ENCODE measurements around the gene ARHGAP26.
A peak's percentile ranks its signal among the peaks of the same experiment; 100 is the strongest.

ARHGAP26 gene

DNA sequence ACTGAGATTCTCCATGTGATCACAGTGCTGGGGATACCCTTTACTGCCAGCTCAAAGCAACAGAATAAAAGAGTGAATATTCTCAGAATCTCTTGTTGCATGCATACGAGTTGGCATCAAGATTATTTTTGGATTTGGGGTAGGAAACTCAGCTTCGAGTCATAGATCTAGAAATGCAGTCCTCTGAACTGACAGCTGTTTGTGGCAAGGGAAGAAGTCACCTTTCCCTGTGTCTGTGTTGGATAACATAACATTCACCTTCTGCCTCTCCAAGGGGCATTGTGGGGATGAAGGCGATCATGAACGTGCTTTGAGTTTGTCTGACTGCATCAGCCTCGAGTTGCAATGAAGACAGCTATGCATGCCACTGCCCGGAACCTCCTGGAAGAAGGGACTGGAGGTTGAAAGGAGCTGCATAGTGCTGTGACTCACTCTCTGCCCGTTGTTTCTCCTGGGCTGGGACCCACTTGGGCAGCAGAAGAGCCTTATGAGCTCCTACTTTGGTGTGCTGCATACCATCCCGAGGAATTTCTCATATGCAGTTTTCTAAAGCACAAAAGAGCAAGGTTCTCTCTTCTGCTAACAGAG is 231.7 kb downstream of the ARHGAP26 start:
- DNase-seq: peak; percentile 24 to 37

DNA sequence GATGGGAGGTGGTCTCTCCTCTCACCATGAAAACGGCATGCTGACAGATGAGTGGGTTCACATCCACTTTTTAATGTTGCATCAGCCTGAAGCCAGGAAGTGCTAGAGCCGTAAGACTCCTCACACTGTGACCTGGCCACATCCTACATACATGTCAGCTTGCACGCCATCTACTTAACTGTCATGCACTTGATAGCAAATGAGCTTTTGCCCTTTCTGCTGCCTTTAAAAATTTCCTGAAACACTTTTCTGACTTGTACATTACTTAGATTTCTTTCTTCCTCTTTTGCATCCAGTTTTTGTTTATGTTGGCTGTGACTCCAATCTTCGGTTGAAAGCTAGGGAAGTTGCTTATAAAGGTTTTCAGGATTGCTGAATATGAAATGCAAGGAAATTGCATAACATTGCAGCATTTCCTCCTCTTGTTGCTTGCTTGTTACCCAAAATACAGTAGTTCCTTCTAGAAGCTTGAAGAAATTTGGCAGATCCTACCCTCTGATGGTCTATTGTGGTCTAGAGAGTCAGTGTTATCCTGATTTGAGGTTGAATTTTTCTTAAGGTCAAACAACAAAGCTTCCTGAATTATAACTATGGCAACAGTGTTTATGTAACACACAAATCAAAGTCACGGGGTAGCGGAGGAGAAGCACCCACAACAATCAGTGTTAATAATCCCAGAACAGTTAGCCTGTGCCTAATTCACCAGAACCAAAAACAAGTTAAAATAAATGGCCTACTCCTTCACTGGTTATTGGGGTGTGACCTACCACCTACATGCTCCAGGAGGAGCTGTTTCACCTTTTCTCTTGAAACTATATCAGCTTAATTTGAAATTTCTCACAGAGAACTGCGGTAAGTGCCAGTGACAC is 232.5 kb downstream of the ARHGAP26 start:
- DNase-seq: peak; percentile 45 to 58

GRCh38 chr5:143003328-143003636 is 233.1 kb downstream of the ARHGAP26 start:
- DNase-seq: no peak

GRCh38 chr5:143004361-143005145 is 234.4 kb downstream of the ARHGAP26 start:
- no peak for DNase-seq

DNA sequence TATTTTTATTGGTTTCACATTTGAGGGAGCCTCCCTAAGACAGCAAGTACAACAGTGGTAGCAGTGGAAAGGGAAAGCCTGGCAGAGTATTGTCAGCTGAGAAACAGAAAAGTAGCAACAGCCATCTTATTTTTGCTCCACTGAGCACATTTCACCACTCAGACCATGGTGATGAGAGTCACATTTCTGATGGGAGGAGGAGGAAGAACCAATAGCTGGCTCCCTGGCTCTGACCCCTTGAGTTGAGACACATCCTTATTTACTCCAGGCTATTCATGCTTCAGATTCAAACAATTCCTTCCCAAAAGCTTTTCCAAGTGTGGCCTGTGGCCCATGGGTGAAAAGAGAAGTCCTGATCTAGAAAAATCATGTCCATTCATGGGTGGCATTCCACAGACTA is 236.3 kb downstream of the ARHGAP26 start:
- DNase-seq: no peak

DNA sequence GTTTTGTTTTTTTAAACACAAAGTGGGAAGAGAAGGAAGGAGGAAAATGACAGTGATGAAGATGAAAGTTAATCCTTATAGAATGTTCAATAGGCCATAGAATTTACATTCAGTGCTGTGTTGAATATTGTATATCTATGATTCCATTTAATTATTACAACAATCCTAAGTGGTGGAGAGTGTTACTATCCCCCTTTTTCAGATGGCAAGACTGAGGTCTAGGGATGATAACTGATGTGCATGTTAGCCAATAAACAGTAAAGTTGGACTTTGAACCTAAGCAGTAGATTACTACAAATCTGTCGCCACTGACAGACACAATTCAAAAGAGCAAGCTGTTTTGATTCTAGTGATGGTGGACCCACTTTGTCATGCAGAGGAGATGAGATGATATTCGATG is 237.9 kb downstream of the ARHGAP26 start:
- no peak for DNase-seq

GRCh38 chr5:143008809-143009521 is 238.8 kb downstream of the ARHGAP26 start:
- peak; percentile 65 to 77 for DNase-seq

DNA sequence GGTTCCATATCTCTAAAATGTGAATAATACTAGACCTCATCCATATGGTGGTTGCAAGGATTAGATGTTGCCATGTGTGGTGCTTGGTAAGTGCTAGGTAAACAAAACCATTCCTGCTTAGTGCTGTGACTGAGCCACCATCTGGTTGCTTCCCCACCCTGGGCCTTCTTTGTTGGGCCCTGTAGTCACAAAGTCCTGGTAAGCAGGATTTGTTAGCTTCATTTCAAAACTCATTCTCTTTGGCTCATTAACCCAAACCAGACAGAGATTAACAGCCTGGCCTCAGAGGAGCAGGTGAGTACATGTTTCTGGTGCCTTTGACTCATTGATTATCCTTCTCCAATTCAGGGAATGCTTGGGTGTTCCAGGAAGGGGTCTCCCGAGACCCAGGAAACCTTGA is 240.2 kb downstream of the ARHGAP26 start:
- DNase-seq: no peak

DNA sequence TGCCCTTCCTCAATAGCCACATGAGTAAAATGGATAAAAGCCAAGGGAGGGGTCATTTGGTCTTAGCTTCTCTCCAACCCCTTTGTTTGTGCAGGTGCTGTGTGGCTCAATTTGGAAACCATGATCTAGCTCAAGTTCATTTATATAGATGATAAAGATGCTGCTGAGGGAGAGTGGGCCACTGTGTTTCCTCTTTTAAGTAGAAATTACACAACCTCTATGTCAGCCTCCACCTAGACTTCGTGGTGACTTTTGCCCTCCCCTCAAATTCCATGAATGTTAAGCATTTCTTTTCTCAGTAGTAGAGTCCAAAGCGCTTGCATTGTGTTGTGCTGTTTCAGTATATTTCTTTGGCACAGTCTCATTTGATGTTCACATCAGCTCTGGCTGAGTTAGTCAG is 241.4 kb downstream of the ARHGAP26 start:
- no peak for DNase-seq

- no peak for DNase-seq
Measured at GRCh38 chr5:143013176-143013891, 243.2 kb downstream of the ARHGAP26 start.

- peak; percentile 41 to 55 for DNase-seq
Measured at GRCh38 chr5:143014017-143014651, 244.0 kb downstream of the ARHGAP26 start.

GRCh38 chr5:143016777-143017516 is 246.8 kb downstream of the ARHGAP26 start:
- peak; percentile 47 to 59 for DNase-seq

GRCh38 chr5:143017541-143017940 is 247.4 kb downstream of the ARHGAP26 start:
- no peak for DNase-seq

- DNase-seq: no peak
Measured at GRCh38 chr5:143017992-143018391, 247.8 kb downstream of the ARHGAP26 start.

GRCh38 chr5:143019157-143019556 is 249.0 kb downstream of the ARHGAP26 start:
- DNase-seq: no peak

GRCh38 chr5:143019614-143020515 is 249.7 kb downstream of the ARHGAP26 start:
- no peak for DNase-seq

GRCh38 chr5:143021595-143021994 is 251.4 kb downstream of the ARHGAP26 start:
- DNase-seq: no peak

DNA sequence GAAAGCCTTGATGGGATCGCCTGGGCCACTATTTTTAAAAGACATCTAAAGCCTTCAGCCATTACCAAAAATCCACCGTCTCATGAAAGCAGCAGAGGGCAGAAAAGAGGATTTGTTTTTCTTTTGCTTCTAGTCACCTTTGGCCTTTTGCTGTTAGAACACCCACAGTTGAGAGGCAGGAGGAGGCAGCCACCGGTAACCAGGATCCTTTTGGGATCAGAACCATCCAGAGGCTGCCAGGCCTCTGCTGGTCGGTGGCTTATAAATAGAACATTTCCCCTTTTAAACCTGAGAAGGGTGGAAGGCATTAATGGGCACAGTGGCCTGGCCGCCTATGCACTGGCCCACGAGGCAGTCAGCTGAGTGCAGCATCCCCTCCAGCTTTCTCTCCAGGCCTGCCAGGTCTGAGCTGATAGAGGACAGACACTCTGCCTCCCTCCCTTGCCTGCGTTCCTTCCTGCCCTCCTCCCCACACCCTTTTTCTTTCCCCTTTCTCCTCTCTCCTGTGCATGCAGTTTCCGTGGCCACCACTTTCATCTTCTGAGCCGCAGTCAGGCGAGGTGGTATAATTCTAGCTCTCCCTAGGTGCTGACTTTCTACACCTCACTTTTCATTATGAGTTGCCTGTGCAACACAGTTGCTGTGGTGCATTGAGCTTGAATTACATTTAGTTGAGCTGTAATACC is 253.4 kb downstream of the ARHGAP26 start:
- DNase-seq: peak; percentile 32 to 42

DNA sequence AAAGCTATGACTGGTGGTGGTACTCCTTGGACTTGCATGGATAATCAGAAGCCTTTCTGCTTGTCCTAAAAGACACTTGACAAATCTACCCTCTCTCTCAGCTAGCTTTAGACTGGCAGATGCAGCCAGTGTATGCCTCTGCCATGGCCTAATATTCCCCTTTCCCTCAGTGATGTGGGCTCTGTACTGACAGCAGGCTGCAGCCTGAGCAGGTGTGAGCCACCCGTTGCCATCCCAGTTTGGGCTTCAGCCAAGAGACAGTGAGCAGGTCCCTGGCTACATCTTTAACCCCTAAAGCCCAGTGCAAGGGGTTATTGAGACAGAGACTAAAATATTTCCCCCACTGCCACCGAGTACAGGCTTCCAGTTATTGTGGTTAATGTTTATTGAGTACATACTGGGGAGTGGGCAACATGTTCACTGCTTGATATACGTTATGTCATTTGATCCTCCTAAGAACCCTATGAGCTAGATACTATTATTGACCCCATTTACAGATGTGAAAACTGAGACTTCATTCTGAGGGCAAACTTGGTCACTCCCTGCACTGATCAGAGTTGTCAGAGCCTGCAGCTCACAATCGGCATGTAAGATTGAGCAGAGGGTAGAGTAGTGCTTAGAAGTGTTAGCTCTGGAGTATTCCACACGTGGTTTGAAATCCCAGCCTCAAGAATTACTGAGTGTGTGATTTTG is 254.2 kb downstream of the ARHGAP26 start:
- DNase-seq: no peak
